Measurements from ENCODE around the gene BDH2.

The BDH2 gene

DNA sequence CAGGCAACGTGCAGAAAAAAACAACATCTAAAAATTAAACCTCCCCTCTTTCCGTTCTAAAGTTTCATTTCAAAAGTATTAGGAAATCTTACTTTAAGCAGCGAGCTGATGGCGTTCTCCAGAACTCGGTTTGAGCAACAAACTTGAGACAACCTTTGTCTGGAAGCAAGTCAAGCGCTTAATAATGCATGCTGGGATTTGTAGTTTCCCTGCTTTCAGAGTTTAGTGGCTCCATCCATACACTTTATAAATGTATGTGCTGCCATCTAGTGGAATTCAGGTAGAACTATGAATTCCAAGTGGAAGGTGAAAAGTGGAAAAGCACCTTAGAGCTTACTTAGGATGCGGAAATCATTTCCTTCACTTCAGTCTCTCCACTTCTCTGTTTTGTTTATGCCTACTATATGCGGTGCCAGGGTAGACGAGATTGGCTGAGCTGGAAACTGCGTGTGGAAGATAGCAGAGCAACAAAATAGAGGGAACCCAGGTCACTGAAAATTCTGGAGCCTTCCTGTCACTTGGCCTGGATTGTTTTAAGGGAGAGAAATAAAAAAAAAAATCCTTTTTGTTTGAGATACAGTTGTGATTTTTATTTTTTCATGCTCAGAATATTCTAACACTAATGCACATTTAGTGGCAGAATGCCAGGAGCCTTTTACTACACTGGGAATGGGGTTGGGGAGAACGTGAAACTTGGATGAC lies at the start of gene BDH2:
BDH2 (minus strand) TSS at position 144 of the 702 bp plus-strand sequence. CDS start 3,580 bp downstream, outside the sequence.
- in situ Hi-C loops (cut with MboI; ENCODE audit: low sequenced_read_pairs), result no loop called here

DNA sequence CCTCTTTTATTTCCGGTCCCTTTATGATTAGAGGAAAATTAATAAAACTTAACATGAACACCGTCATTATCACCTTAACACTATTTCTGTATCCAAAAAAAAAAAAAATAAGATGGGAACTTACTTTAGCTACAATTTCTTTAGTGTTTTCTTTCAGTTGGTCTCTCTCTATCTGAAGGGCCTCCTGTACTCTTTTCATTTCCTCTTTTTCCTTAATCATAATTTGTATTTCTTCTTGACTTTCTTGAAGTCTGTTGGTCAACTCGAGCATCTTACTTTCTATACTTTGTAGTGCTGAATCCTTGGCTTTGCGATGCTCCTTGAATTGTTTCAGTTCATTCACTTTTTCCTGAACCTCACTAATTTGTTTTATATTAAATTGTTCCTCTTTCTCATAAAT lies 45.3 kb upstream of the BDH2 start:
- in situ Hi-C loops (cut with MboI; ENCODE audit: low sequenced_read_pairs), result no loop called here

DNA sequence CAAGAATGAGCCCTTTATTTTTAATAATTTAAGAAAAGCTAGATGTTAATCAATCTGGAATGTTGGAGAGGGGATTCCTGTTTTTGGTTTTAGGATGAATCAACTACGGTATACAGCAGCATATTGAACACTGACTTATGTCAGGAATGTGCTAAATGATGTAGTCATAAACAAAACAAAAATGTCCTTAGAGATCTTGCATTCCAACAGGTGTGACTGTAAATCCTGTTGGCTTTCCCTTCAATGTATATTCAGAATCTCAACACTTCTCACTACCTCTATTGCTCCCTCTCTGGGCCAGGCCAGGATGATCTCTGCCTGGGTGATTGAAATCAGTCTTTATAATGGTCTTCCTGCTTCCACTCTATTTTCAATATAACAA lies 37.8 kb upstream of the BDH2 start:
- in situ Hi-C loops (cut with MboI; ENCODE audit: low sequenced_read_pairs), result no loop called here

DNA sequence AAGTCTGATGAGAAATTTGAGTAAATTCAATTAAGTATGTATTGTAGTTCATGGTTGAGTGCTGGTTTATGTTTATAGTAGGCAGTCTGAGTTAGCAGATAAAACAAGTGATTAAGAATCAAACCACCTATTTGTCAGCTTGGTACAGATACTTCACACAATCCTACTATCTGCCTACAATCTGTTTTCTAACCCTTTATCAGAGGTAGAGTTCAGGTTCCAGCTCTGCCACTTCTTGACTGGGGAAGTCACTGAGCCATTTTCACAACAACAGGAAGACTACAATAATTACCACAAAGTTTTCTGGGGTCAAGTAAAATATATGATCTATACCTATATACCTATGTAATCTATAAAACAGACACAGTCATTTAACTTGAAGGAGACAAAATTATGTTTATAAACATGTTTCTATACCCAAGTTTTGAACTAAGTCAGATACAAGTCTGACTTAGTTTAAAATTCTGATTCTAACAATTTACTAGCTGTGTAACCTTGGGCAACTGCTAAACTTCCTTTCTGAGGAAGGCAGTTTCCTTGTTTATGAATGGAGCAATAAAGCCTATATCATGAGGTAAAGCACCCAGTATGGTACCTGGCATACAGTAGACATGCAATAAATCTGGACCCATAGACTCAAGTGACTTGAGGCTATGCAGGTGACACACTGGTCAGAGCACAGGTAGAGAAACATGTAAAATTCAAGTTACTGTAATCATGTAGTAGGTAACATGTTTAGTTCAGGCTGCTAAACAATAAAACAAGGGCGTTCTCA lies 37.2 kb upstream of the BDH2 start:
- in situ Hi-C loops (cut with MboI; ENCODE audit: low sequenced_read_pairs), result no loop called here

DNA sequence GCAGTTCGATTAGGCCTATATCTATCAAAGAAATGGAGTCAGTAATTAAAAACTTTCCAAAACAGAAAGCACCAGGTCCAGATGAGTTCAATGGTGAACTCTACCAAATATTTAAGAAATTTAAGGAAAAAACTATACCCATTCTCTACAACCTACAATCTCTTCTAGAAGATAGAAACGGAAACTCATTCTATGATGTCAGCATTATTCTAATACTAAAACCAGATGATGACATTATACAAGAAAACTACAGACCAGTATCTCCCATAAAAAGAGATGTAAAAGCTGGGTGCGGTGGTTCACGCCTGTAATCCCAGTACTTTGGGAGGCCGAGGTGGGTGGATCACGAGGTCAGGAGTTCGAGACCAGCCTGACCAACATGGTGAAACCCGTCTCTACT lies 29.5 kb upstream of the BDH2 start:
- in situ Hi-C loops (cut with MboI; ENCODE audit: low sequenced_read_pairs), result no loop called here

DNA sequence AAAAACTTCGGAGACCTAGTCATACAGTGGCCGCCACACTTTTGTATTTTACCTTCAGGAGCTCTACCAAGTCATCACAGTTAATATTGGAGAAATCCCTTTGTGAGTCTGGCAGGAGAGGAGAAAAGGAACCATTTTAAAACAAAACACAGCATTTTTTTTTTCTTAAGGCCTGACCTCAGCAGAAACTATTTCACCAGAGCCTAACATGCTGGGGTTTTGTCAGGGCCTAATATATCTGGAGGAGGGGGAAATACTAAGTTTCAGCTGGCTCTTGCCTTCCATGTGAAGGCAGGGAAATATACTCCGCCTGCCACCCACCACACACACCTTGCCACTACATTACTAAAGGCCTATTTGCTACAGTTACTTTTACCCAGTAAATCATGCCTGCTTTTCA lies 26.5 kb upstream of the BDH2 start:
- in situ Hi-C loops (cut with MboI; ENCODE audit: low sequenced_read_pairs), result no loop called here

DNA sequence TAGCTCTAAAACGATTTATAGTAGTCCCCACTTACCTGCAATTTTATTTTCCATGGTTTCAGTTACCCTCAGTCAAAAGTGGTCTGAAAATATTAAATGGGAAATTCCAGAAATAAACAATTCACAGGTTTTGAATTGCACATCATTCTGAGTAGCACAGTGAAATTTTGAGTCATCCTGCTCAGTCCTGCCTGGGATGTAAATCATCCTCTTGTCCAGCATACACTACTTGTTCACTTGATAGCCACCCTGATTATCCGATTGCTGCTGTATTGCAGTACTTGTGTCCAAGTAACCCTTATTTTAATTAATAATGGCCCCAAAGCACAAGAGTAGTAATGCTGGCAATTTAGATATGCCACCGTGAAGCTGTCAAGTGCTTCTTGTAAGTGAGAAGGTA lies 23.5 kb upstream of the BDH2 start:
- in situ Hi-C loops (cut with MboI; ENCODE audit: low sequenced_read_pairs), result no loop called here

DNA sequence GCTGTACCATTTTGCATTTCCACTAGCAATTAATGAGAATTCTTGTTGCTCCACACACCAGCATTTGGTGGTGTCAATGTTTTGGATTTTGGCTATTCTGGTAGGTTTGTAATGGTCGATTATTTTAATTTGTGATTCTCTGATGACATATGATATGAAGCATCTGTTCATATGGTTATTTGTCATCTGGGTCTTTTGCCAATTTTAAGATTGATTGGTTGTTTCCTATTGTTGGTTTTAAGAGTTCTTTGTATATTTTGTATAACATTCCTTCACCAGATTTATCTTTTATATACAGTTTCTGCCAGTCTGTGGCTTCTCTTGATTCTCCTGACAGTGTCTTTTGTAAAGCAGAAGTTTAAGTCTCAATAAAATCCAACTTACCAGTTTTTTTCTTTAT lies 18.5 kb upstream of the BDH2 start:
- in situ Hi-C loops (cut with MboI; ENCODE audit: low sequenced_read_pairs), result no loop called here

DNA sequence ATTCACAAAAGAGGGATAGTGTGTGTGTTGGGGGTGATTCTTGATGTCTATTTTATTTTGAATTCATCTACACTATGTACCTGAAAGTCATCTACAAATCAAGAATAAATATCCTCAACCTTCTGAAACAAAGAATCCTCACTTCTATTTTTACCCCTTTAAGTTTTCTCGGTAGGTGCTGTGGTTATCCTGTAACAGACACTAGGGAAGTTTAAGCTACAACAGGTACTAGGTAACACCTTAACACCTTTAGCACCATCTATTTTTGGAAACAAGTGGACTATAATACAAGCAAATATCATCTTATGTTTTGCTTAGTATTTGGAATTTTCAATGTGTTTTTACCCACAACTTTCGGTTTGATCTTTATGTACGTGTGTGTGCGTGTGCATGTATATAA lies 12.0 kb upstream of the BDH2 start:
- in situ Hi-C loops (cut with MboI; ENCODE audit: low sequenced_read_pairs), result no loop called here

DNA sequence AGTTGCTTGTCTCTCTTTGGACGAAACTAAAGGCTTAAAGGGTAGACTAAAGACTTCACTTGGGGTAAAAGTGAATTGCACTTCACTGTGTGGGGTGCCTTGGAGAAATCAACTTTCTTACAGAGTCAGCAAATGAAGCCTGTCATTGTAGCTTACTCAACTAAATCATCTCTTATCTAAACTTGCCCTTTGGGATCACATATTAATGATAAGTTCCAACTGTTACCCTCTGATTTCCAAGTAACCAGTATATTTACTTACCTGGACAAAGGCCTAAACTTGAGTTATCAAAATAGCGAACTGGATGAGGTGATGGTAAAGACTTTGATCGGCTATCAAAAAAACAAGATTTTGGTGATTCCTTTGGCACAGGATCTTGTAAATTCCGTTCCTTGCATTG lies 8.9 kb upstream of the BDH2 start:
- in situ Hi-C loops (cut with MboI; ENCODE audit: low sequenced_read_pairs), result no loop called here

DNA sequence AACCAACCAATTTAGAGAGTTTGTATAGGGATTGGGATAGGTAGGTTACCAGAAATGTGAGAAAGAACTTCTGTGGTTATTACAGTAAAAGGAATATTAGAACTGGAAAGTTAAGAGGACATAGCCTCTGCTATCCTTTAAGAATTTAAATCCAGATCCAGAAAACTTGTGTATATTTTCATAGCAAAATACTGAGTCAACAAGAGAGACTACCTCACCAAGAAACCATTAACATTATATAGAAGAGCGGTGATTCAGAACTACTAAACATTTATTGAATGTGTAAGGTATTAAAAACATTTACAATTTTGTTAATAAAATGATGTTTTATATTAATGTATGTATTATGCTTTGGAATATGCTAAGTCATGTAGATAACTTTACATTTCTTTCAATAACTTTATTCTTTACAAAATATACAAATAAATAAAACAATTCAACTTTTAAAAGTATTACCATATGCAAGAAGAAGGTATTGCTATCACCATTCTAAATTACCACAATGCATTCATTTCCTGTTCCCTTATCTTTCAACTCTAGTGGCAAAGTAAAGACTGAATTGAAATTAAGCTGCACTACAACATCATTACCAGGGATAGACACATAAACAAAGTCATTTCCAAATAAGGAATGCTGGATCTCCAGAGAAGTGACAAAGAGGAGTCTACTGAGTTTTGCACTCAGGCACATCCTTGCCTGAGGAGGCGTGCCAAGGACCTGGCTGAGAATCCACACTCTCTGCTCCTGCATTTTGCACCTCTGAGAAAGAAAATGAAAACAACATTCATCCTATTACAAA lies 6.1 kb upstream of the BDH2 start:
- in situ Hi-C loops (cut with MboI; ENCODE audit: low sequenced_read_pairs), result no loop called here

DNA sequence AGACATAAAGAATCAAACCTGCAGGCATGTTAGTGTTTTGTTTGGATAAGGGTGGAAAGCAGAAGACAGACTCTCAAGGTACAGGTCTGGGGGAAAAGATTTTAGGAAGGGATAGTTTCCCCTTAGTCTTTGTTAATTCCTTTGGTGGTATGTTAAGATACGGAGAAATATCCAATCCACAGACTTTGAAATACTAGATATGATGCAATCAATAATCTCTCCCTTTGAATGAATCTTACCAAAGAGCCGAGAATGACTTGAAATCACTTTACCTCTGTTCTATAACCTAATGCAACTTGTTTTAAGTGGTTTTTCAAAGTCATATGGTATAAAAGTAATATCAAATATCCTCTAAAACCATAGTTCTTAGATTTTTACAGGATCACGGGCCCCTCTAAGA lies 5.3 kb upstream of the BDH2 start:
- in situ Hi-C loops (cut with MboI; ENCODE audit: low sequenced_read_pairs), result no loop called here

DNA sequence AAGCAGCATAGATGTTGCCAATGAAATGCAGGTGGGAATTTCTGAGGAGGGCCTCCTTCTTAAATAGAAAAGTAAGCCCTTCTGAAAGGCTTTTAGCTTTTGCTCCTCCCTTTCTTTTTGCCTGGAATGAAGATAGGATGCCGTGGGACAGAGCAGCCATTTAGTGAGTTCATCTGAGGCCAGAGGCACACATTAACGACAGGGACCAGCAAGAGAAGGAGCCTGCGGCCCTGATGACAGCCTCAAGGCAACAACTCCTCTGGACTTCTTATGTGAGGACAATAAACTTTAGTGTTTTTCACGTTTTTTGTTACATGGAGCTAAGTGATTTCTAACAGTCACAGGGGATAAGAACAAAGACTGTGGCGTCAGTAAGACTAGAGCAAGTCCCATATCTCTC lies 1.1 kb upstream of the BDH2 start:
- in situ Hi-C loops (cut with MboI; ENCODE audit: low sequenced_read_pairs), result no loop called here

DNA sequence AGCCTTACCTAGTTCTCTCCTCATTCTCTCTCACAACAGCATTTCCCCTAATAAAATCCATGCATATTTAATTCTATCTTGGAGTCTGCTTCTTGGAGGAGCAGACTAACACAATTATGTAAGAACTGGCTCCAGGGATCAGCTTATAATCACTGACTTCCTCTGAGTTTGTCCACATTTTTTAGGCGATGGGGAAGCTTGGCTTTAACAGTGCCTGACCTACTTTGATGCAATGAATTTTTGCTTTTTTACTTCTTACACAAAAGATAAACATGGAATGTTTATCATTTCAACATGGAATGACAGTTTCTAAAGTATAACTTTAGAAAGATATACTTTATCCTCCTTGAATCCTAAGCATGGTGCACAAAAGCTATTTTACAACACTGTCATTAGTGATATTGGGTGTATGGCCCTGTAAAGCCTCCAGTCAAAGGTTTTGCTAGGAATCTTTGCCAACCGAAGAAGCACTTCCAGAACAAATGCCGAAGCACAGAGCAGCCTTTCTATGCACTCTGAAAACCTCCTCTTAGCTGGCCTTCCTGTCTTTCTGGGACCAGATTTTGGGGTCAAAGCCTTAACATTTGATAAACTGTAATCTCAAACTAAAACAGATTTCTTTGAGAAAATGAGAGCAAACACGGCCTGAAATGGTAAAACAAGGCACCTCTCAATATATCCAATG lies 736 bp downstream of the BDH2 start:
- in situ Hi-C loops (cut with MboI; ENCODE audit: low sequenced_read_pairs), result no loop called here

DNA sequence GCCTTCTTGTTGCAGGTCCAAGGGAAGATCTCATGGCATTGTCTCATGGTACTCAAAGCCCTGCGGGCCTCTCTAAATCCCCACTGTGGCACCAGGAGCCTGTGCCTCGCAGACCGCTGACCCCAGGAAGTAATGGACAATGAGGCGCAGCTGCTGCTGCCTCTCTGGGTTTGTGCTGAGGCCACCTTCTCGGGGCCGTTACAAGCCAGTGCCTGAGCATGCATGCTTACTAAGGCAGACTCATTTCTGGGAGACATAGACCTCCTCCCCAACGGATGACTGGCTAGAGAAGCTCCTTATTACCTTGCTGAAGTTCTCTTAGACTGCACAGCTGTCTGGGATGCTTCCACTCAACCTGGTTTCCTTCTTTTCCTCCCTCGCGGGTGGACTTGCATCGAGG lies 1.3 kb downstream of the BDH2 start:
- in situ Hi-C loops (cut with MboI; ENCODE audit: low sequenced_read_pairs), result no loop called here

DNA sequence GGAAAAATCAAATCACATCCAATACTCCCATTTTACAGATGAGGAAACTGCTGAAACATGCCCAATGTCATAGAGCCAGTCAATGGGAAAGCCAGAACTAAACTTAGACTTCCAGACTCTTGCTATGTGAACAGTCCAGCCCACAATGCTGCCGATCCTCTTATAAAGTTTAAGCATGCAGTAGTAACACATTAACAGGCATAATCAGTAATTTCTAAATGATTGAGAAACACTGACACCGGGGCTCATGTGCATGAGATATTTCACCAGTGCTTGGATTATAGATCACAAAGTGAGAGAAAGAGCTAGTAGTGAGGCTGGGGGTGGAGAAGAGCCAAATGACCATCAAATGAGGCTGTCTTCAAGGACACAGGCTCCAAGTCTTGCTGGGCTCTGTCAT lies 2.5 kb downstream of the BDH2 start:
- in situ Hi-C loops (cut with MboI; ENCODE audit: low sequenced_read_pairs), result no loop called here

DNA sequence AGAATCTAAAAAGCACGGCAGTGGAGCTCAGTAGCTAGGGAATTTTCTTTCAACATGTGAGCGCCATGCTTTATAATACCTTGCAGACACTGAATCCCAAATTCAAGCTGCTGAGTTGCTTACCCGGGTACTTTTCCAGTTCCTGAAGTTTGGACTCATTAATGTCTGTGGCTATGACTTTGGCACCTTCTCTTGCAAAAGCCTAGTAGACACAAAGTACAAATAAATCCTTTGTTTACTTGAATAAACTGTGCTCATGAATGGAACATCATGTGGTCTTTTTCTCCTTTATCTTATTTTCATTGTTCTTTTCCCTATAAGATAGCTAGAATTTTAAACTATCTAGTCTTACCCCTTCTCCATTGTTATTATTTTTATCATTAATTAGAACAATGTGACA lies 4.6 kb downstream of the BDH2 start:
- in situ Hi-C loops (cut with MboI; ENCODE audit: low sequenced_read_pairs), result no loop called here

DNA sequence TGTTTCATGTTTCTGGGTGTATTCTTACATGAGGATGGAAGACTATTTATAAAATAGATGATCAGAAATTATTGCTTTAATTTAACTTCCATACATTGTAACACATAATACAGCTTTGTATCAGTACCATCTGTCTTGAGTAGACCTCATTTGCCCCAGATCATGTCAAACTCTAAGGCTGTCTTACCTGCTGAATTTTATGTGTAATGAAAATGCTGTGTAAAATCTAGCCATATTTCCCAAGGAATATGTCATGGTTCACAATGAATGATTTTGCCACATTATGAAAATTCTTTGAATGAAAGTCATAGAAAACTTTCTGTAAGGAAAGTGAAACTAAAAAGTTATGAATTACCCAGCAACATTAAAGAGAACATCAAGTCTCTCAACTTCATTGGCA lies 7.4 kb downstream of the BDH2 start:
- in situ Hi-C loops (cut with MboI; ENCODE audit: low sequenced_read_pairs), result no loop called here

DNA sequence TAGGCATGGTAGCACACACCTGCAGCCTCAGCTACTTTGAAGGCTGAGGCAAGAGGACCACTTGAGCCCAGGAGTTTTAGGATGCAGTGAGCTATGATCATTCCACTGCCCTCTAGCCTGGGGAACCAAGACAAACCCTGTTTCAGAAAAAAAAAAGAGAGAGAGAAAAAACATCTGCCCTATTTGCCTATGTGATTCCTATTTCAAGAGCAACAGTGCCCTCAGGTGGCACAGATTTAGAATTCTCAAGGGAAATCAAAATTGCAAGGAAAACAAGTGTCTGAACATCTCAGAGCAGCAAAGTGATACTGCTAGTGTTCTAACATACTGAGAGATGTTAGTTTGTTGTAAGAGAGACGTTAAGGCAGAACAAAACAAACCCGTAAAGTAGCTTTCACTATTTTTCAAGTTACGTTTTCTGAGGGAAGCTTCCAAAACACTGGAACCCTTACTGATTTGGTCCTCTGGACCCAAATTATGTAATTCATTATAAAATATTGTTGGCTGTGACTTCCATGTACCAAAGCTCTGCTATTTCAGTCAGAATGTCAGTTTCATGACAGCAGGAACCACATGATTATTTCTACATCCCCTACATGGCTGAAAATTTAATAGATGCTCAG lies 7.9 kb downstream of the BDH2 start:
- in situ Hi-C loops (cut with MboI; ENCODE audit: low sequenced_read_pairs), result no loop called here

DNA sequence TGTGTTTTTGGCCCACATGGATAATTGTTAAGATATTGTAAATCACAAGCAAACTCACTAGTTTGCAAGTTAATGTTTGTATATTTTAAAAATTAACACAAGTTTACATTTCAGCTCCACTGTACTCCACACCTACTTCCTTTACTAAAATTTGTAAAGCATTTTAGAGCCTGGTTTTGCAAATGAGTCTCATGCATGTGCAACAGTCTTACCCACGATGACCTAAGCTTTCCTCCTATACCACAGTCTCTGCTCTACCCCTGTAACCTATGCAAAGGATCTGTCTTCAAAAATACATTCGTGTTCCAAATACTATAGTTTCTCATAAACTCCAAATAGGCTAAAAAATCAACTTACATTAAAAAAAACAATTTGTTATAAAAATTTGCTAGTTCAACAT lies 10.2 kb downstream of the BDH2 start:
- in situ Hi-C loops (cut with MboI; ENCODE audit: low sequenced_read_pairs), result no loop called here

DNA sequence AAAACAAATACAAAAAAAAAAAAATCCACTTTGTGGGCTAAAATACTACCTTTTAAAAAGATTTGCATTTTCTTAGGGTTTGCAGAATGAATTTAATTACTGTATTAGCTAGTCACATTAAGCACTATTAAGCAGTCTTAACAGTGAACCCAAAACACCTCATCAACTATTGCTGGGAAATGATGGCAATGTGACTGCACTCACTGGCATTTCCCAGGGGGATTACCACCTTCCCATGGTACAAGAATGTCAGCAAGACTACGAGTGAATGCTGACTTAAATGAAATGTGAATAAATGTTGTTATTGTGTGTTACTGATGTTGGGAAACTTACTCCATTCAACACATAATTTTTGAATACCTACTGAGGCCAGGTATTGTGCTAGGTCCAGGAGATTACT lies 13.1 kb downstream of the BDH2 start:
- in situ Hi-C loops (cut with MboI; ENCODE audit: low sequenced_read_pairs), result no loop called here

Measured in hTERT RPE-1 (cell line).